Gastrocnemius medialis (tissue), 4 donors: ENCODE results near the gene DCAF11.

ENCODE experiments used
- CTCF ChIP-seq, 5 experiments: fragments of 450-650 bp in 3 of 5; fragments of 200-600 bp in 2 of 5; sonication (generic) in 2 of 5; IDR thresholded peaks in 4 of 5; conservative IDR thresholded peaks in 1 of 5; 1 replicate in 4 of 5; 2 replicates in 1 of 5; pipeline ENCODE4 v1.5.1; 2016 to 2019; ENCODE audit warnings: antibody characterized with exemption in 5 of 5, mild to moderate bottlenecking in 3 of 5, moderate library complexity in 3 of 5
- POLR2A ChIP-seq, 2 donors: fragments of 450-650 bp; IDR thresholded peaks; one replicate each; pipeline ENCODE4 v1.6.1; 2017; ENCODE audit warnings: antibody characterized with exemption in 2 of 2, mild to moderate bottlenecking in 2 of 2, moderate library complexity in 2 of 2

GRCh38 chr14:24081739-24082211 lies 32.8 kb upstream of the DCAF11 start:
- TF ChIP-seq CTCF (IDR thresholded peaks at IDR 0.05 in 4 of 5, conservative IDR thresholded peaks at IDR 0.05 in 1 of 5): no peak
- no peak for TF ChIP-seq POLR2A (IDR thresholded peaks at IDR 0.05)
